Left kidney (tissue), 2 donors: Measurements from ENCODE around the gene FRAS1. TPM values are rescaled to one million over a fixed set of nuclear protein-coding genes. Genes with fewer than 3 reads are reported as not detected.
"Not testable (repeated sequence)": the region's sequence is repeated elsewhere in the genome, so short reads cannot be mapped to it uniquely, and the experiment has no call there.

Experiments used
- DNase-seq: peaks from one replicate; pipeline ENCODE4 v3.0.0-alpha.2; 2013
- polyA plus RNA-seq: library from polyadenylated mRNA; unstranded; fragments of 120-200 nt; gene quantifications from one replicate; pipeline ENCODE4 v1.2.1, GENCODE V29; 2013; ENCODE audit not compliant: insufficient read length

Gene FRAS1
- polyA plus RNA-seq, 1 donor: 87.6 TPM

- DNase-seq: no peak
These were observed 455.3 kb downstream of the FRAS1 start for GRCh38 chr4:78512357-78512920.

- DNase-seq: no peak
These were observed 456.4 kb downstream of the FRAS1 start for GRCh38 chr4:78513411-78513975.

- peak; percentile 50 for DNase-seq
These were observed 460.0 kb downstream of the FRAS1 start for GRCh38 chr4:78517050-78517652.

- no peak for DNase-seq
These were observed 461.4 kb downstream of the FRAS1 start for GRCh38 chr4:78518561-78518960.

GRCh38 chr4:78519962-78520361 lies 462.8 kb downstream of the FRAS1 start:
- DNase-seq: no peak

GRCh38 chr4:78520808-78521226 lies 463.7 kb downstream of the FRAS1 start:
- DNase-seq: no peak

GRCh38 chr4:78524009-78524408 lies 466.9 kb downstream of the FRAS1 start:
- no peak for DNase-seq

- no peak for DNase-seq
These were observed 468.4 kb downstream of the FRAS1 start for GRCh38 chr4:78525559-78525958.

- DNase-seq: no peak
These were observed 470.0 kb downstream of the FRAS1 start for GRCh38 chr4:78527103-78527502.

GRCh38 chr4:78527555-78527954 lies 470.4 kb downstream of the FRAS1 start:
- no peak for DNase-seq

GRCh38 chr4:78528327-78528726 lies 471.2 kb downstream of the FRAS1 start:
- DNase-seq: no peak

GRCh38 chr4:78529569-78530209 lies 472.6 kb downstream of the FRAS1 start:
- no peak for DNase-seq

GRCh38 chr4:78532046-78532445 lies 474.9 kb downstream of the FRAS1 start:
- no peak for DNase-seq

- no peak for DNase-seq
These were observed 476.7 kb downstream of the FRAS1 start for GRCh38 chr4:78533854-78534253.

GRCh38 chr4:78534286-78534955 lies 477.3 kb downstream of the FRAS1 start:
- DNase-seq: no peak

GRCh38 chr4:78542373-78542772 lies 485.2 kb downstream of the FRAS1 start:
- no peak for DNase-seq

GRCh38 chr4:78543424-78544125 lies 486.5 kb downstream of the FRAS1 start:
- no peak for DNase-seq

GRCh38 chr4:78544678-78545077 lies 487.6 kb downstream of the FRAS1 start:
- no peak for DNase-seq

- DNase-seq: no peak
These were observed 488.4 kb downstream of the FRAS1 start for GRCh38 chr4:78545275-78546246.

GRCh38 chr4:78547899-78548298 lies 490.8 kb downstream of the FRAS1 start:
- not testable (repeated sequence) for DNase-seq

GRCh38 chr4:78548889-78549288 lies 491.8 kb downstream of the FRAS1 start:
- DNase-seq: not testable (repeated sequence)
